Nephron progenitor cell (in vitro differentiated cells): ENCODE data around the gene FOXK2.
A peak's percentile ranks its signal among the peaks of the same experiment; 100 is the strongest.

Experiments used
- DNase-seq: peaks from one replicate; pipeline ENCODE4 v3.0.0; 2021
- H3K27ac Mint-ChIP-seq: 2 replicates; pipeline ENCODE4 v1.8.0; 2021; ENCODE audit warnings: mild to moderate bottlenecking, moderate library complexity, mixed read lengths
- H3K27me3 Mint-ChIP-seq: 2 replicates; pipeline ENCODE4 v1.8.0; 2021; ENCODE audit warnings: mild to moderate bottlenecking, low read depth, mixed read lengths; ENCODE audit not compliant: poor library complexity
- H3K36me3 Mint-ChIP-seq: 2 replicates; pipeline ENCODE4 v1.8.0; 2021; ENCODE audit warnings: low read depth, mixed read lengths
- H3K4me1 Mint-ChIP-seq: 2 replicates; pipeline ENCODE4 v1.8.0; 2021; ENCODE audit warnings: mixed read lengths
- H3K4me3 Mint-ChIP-seq: 2 replicates; pipeline ENCODE4 v1.8.0; 2021; ENCODE audit warnings: mild to moderate bottlenecking, moderate library complexity, mixed read lengths
- H3K9me3 Mint-ChIP-seq: 2 replicates; pipeline ENCODE4 v1.8.0; 2021; ENCODE audit warnings: mild to moderate bottlenecking, moderate library complexity, mixed read lengths
- TF ChIP-seq, protein P1 (sequence below): fragments of 200-600 bp; sonication (generic); IDR thresholded peaks from 2 replicates; pipeline ENCODE4 v1.5.0; 2021; ENCODE audit warnings: antibody characterized with exemption

The FOXK2 gene

DNA sequence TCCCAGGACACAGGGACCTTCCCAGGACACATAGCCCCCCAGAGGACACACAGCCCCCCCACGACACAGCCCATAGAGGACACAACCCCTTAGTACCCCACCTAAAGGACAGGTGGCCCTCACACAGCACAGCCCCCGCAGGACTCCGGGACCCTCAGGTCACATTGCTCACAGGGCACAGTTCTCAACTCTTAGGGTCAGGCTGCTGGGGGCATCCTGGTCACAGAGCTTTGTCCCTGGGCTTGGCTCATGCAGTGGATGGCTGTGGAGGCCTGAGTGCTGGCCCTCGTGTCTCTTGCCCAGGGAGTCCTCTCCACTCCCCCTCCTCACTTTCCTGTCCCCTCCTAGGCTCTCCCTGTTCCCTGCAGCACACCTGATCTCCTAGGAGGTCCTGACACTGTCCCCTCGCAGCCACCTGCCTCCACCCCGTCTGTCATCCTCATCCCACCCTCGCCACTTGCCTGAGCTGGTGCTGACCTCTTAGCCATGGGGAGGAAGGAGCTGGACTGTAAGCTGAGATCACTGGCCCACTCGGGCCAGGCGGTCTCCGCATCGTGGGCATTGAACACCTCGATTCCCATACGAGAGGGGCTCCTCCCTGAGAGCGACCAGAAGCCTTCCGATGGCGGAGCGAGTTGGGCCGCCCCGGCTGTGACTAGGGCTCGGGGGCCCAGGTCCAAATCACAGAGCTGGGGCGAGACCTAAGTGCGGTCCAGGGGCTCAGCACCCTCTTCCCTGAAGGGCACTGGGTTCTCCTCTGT is 130.1 kb downstream of the FOXK2 start:
- Mint-ChIP-seq H3K4me3 (peak overlapping the region; percentile 60), H3K27ac (peak overlapping the region; percentile 58), H3K4me1 (peaks cover 46% of the 10 kb centered on the region), H3K9me3 (no peaks in the 10 kb centered on the region), H3K27me3 (peaks cover 21% of the 10 kb centered on the region), H3K36me3 (peaks cover under 1% of the 10 kb centered on the region)
- no peak for DNase-seq
- TF ChIP-seq, protein P1, sequence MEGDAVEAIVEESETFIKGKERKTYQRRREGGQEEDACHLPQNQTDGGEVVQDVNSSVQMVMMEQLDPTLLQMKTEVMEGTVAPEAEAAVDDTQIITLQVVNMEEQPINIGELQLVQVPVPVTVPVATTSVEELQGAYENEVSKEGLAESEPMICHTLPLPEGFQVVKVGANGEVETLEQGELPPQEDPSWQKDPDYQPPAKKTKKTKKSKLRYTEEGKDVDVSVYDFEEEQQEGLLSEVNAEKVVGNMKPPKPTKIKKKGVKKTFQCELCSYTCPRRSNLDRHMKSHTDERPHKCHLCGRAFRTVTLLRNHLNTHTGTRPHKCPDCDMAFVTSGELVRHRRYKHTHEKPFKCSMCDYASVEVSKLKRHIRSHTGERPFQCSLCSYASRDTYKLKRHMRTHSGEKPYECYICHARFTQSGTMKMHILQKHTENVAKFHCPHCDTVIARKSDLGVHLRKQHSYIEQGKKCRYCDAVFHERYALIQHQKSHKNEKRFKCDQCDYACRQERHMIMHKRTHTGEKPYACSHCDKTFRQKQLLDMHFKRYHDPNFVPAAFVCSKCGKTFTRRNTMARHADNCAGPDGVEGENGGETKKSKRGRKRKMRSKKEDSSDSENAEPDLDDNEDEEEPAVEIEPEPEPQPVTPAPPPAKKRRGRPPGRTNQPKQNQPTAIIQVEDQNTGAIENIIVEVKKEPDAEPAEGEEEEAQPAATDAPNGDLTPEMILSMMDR: no peak

GRCh38 chr17:82650723-82651122 is 131.2 kb downstream of the FOXK2 start:
- no peak for DNase-seq
- Mint-ChIP-seq H3K36me3 (no peaks in the 10 kb centered on the region), H3K4me1 (peaks cover 45% of the 10 kb centered on the region), H3K27ac (peak overlapping the region; percentile 79), H3K4me3 (no peak overlapping the region), H3K27me3 (peaks cover 25% of the 10 kb centered on the region), H3K9me3 (no peaks in the 10 kb centered on the region)
- TF ChIP-seq, protein P1: no peak

DNA sequence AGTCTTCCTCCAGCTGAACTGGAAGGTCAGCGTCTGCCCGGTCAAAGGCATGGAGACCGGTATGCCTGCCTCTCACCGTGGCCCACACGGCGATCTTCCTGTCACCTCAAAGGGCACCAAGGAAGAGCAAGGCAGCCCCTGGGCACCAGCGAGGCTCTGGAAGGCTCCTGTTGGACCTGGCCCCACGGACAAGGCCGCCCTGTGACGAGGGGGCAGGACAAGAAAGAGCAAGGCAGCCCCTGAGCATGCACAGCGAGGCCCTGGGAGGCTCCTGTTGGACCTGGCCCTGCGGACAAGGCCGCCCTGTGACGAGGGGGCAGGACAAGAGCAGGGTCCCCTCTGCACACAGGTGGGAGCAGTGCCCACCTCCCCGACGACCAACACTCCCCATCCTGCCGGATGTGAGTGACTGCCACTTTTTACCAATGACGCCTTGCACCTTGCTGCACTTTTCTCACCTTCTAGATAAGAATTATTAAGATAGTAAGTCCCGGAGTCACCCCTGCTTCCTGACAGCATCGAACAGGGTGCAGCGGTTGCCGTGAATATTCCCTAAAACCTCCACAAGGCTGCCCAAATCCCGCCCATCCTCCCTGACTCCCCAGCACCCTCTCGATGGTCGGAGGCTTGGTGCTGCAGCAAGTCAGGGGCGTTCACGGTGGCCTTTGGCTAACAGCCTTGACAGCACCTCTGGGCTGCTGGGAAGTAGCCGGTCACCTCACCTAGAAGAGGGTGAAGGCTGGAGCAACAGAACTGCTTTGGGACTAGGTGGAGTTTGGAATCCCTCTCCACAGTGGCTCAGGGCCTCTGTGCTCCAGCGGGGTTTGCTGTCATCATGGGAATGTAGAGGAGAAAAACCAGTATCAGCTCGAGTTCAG is 134.4 kb downstream of the FOXK2 start:
- H3K4me1 Mint-ChIP-seq: peaks cover 34% of the 10 kb centered on the region
- H3K9me3 Mint-ChIP-seq: peaks cover 4% of the 10 kb centered on the region
- H3K27me3 Mint-ChIP-seq: peaks cover 25% of the 10 kb centered on the region
- H3K27ac Mint-ChIP-seq: peak overlapping the region; percentile 25
- TF ChIP-seq, protein P1: no peak
- peaks cover 14% of the 10 kb centered on the region for H3K36me3 Mint-ChIP-seq
- no peak for DNase-seq
- H3K4me3 Mint-ChIP-seq: no peak overlapping the region
